HG03457 (cell line): ENCODE results near the gene JUP.
A peak's percentile ranks its signal among the peaks of the same experiment; 100 is the strongest.
"Not testable (repeated sequence)": the region's sequence is repeated elsewhere in the genome, so short reads cannot be mapped to it uniquely, and the experiment has no call there.

ENCODE experiments used
- ATAC-seq: cut with Tn5 transposase; IDR thresholded peaks from one replicate; pipeline ENCODE4 v1.9.1; 2021; ENCODE audit warnings: moderate number of reproducible peaks; ENCODE audit not compliant: unreplicated experiment

The JUP gene

DNA sequence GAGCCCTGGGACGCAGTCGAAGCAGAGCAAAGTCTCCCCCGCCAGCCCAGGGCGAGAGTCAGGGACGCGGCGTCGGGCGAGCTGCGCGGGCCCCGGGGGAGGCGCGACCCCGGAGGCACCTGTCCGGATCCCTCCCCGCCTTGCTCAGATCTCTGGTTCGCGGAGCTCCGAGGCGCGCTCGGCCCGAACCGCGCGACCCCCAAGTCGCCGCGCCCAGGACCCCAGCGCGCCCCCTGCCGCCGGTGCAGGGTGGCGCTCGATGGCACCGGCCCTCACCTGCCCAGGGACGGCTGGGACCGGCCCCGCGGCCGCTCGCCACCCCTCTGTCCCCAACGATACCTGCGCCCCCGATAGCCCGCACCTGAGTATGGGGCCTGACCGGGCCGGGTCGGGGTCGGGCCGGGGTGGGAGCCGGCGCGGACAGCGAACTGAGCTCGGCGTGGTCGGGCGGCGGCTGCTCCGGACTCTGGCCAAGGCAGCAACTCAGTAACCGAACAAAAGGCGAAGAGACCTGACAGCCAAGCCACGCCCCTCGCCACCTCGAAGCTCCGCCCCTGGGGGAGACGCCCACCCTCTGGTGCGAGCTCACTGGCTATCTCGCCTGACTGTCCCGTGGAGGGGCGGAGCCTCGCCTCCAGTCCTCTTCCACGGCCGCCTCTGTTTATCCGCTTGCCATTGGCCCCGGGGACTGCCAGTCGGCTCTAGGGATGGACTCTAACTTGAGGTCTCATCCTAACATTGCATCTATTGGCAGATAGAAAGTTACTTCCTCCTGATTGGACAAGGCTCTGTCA lies at the start of gene JUP:
Gene JUP (minus strand): TSS at position 485 of the 794 bp plus-strand sequence. CDS start 14,857 bp downstream, outside the sequence.
- ATAC-seq = no peak

DNA sequence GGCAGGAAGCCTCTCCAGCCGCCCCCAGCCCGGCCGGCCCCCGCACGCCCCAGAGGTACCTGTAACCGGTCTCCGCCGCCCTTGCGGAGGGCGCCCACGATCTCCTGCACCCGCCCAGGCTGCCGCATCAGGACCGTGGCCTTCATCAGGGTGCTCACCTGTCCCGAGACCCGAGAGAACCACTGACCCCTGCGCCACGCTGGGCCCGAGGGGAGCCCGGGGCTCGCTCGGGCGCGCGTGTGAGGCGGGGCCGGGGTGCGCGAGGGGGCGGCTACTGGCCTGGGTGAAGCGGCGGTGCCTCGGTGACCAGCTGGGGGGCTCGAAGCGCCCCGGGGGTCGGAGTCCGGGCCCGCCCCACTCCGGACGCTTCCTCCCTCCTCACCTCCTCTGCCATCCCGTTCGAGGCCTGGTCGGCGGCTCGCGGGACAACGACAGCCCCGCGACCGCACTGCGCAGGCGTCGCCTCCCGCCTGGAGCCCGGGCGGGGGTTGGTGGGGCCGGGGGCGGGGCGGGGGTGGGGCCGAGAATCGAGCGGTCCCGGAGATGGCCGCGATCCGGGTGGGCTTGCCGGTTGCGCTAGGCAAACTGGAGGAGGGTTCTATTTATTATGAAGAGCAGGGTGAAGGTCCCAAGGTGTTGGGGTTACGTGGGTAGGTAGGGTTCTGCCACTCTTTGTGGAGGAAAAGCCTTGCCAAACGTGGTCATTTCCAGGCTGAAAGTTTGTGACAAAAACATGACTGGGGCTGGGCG lies 49.5 kb upstream of the JUP start, which contains the start of gene NT5C3B:
Gene NT5C3B (minus strand): TSS at position 433 of the 750 bp plus-strand sequence. CDS start 39 bp downstream, at position 394.
- ATAC-seq = no peak

DNA sequence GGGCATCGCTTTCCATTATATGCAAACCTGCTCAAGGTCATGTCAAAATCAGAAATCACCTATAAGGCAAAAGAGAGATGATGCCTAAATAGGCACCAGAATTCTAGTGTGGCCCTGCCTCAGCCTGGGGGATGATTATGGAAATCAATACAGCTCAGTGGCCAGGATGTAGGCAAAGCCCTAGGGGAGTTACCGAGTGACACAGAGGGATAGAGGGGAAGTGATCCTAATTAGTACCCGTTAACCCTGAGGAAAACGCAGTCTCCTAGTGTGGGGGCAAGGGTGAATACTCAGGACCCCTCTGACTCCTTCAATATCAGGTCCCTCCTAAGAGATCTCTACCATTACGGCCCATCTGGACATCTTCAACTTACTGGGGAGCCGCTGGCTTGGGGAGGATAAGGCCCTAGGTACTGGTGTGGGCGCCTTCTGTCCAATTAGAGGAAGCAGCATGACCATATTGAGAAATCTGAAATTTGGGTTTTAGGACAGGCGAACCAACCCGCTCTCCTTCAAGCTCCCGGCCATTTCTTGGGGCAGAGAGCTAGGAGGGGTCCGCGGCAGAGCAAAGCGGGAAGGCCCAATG lies 48.8 kb upstream of the JUP start:
- no peak for ATAC-seq

DNA sequence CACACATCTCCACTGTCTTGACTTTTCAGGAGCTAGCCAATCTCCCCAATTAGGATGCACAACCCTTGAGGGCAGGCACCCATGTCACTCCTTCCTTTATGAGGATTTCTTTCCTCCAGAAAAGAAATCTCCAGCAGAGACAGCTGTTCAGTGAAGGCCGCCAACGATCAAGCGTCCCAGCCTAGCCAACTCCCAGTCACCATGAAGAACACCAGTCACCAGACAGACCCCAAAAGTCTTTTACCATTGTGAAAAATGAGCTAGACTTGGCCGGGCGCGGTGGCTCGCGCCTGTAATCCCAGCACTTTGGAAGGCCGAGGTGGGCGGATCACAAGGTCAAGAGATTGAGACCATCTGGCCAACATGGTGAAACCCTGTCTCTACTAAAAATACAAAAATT lies 43.5 kb upstream of the JUP start:
- ATAC-seq = not testable (repeated sequence)

DNA sequence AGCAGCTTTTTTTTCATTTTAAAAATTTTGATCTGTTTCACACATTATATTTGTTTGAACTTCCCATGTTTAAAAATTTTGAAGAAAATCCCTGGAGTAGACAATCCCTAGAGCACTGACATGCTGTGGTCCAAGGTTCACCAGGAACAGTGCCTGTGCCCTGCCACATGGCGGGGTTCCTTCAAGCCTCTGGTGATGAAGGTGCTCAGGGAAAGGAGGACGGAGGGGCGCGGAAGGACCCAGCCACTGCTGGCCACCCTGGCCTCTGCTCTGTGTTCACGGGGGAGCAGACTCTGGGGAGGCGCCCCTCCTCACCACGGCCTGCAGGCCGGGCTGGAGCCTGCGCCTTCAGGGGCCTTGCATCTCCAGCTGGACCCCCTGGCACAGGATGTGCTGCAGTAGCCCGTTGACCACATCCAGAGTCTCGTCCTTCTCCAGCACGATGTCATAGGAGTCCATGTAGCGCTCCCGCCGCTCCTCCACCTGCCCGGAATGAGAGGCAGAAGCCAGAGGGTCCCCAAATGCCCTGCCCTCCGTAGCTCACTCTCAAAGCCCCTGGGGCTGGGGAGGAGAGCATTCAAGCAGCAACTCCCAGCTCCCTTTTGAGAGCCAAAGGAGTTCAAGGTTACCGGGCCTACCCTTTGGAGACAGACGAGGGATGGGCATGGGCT lies 38.8 kb upstream of the JUP start:
- no peak for ATAC-seq

DNA sequence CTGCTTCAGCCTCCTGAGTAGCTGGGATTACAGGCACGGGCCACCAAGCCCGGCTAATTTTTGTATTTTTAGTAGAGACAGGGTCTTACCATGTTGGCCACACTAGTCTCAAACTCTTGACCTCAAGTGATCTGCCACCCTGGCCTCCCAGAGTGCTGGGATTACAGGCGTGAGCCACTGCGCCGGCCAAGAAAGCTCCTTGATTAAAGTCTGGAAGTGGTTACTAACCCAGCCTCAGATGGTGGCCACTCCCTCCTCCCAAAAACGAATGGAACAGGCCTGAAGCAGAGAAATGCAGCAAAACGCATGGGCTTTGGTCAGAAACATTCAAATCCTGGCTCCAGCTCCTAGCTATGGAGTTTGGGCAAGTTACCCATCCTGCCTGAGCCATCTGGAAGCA lies 37.6 kb upstream of the JUP start:
- no peak for ATAC-seq

DNA sequence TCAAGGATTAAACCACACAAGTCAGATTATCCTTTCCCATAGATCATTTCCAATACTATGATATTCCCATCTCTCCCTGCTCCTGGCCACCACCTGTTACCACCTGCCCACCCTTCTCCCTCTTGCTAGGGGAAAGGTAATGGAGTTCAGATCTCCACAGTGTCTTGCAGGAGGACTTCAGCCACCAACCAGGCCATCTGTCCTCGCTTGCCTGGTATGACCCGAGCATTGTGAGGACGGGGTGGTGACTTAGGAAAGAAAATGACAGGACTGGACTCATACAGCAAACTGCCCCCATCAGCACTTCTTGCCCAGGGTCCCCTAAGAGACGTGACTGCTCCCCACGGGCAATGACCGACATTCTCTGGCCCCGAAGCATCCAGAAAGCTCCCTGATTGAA lies 37.1 kb upstream of the JUP start:
- no peak for ATAC-seq

DNA sequence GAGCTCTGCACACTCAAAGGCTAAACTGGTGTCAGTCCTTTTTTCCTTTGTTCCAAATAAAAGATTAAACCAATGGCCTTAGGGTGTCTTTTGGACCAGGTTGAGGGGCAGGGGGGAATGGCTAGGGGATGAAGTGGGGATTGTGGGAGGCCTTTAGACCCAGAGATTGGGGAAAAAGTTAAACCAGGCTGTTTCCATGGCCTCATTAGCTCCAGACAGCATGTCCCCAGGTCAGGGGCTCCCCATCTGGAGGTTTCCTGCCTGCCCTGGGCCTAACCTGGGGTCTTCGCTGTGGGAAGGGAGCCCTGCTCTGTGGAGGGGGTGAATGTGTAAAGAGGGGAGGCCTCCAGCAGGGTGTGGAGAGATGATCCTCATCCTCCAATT lies 36.6 kb upstream of the JUP start:
- no peak for ATAC-seq

DNA sequence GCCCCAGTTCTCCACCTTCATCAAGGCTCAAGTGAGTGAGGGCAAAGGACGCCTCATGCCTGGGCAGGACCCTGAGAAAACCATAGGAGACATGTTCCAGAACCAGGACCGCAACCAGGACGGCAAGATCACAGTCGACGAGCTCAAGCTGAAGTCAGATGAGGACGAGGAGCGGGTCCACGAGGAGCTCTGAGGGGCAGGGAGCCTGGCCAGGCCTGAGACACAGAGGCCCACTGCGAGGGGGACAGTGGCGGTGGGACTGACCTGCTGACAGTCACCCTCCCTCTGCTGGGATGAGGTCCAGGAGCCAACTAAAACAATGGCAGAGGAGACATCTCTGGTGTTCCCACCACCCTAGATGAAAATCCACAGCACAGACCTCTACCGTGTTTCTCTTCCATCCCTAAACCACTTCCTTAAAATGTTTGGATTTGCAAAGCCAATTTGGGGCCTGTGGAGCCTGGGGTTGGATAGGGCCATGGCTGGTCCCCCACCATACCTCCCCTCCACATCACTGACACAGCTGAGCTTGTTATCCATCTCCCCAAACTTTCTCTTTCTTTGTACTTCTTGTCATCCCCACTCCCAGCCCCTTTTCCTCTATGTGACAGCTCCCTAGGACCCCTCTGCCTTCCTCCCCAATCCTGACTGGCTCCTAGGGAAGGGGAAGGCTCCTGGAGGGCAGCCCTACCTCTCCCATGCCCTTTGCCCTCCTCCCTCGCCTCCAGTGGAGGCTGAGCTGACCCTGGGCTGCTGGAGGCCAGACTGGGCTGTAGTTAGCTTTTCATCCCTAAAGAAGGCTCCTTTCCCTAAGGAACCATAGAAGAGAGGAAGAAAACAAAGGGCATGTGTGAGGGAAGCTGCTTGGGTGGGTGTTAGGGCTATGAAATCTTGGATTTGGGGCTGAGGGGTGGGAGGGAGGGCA lies 36.0 kb upstream of the JUP start:
- no peak for ATAC-seq

DNA sequence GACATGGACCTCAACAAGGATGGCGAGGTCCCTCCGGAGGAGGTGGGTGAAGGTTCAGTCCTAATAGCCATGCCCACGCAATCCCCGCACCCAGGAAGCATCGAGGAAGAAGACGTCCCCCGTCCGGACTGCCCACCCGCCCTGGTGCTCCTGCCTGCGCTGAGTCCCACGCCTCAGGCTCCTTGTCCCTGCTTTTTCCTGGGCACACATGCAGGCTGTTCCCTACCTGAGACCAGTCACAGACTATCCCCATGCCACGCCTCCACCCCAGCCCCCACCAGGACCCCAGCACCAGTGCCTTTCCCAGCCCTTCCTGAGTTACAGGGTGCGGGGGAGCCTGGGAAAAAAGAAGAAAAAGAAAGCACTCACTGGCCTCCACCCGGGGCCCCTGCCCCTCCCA lies 35.3 kb upstream of the JUP start:
- no peak for ATAC-seq

DNA sequence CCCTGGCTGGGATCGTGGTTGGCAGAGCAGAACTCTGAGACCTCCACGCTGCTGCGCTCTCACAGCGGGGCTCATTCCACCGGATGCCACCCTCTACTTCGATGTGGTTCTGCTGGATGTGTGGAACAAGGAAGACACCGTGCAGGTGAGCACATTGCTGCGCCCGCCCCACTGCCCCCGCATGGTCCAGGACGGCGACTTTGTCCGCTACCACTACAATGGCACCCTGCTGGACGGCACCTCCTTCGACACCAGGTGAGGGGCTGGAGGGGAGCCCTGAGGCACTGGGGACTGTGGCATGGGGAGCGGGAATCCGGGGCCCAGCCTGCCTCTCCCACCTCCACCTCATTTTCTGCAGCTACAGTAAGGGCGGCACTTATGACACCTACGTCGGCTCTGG lies 31.5 kb upstream of the JUP start:
- ATAC-seq = no peak

DNA sequence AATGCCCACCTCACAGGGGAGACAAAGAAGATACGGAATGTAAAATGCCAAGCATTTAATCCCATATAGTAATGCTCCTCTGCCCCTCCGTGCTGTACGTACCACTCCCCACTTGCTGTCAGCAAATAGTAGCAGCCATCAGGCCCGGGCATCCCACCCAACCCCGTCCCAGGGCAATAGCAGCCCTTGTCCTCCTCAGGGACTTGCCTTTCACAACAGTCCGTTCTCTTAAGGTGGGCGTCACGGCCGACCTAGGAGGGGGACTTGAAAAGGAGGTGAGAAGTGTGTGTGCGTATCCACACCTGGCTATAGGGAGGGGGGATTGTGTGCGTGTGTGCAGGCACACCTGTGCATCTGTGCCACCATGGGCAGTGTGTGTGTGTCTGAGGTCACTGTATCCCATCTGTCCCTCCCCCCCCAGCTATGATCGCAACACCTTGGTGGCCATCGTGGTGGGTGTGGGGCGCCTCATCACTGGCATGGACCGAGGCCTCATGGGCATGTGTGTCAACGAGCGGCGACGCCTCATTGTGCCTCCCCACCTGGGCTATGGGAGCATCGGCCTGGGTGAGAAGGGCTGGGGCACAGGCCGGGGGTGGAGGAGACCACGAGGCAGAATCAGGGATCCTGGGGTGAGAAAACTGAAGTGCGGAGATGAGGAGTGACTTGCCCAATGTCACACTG lies 30.3 kb upstream of the JUP start:
- ATAC-seq = no peak

DNA sequence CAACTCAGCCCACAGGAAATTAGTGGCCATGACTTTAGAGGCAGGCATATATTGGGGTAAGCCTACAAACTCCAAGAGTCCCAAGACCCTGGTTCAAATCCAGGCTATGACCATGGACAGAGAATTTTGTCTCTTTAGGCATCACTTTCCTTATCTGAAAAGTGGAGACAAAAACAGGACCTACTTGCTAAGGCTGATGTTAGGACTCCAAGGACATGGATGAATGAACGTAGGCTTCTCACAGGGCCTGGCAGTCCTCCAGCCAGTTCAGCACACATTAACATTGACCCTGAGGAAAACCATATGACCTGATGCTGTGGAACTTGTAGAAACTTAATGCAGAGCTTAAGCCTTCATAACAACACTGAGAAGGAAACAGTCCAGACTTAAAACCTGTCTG lies 27.7 kb upstream of the JUP start:
- ATAC-seq = no peak

DNA sequence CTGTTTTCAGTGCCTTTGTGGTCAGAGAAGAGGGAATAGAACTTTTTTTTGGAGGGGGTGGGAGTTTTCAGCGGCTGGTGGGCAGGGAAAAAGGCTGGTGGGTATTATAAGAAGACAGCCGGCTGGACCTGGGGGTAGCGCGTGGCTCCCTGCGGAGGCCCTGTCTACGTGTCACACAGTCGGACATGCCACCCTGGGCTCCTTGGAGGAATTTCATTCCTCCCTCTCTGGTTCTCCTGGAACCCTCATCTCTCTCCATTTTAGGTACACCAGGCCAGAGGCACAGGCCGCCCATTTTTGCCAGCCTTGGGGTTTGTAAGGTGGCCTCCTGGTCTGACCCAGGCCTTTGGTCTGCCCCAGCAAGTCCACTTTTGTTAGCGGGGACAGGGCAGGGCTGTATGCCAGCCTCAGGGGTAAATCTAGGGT lies 27.2 kb upstream of the JUP start:
- no peak for ATAC-seq

DNA sequence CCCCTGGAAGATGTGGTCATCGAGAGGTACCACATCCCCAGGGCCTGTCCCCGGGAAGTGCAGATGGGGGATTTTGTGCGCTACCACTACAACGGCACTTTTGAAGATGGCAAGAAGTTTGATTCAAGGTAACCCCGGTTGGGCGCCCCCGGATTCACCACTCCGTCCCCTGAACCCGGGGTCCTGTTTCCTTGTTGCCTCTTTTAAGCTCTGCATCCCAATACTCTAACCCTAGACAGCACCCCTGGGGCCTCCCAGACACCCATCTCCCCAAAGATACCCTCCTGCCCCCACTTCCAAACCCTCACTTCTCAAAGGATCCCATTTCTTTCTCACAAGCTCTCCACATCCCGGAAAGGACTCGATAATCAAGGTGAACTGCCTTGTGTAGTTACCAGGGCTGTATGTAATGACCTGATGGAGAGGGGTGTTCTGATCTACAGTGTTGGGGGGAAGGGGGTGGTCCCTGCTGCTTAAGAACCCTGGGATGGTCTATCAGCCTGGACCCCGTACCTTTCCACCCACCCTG lies 26.7 kb upstream of the JUP start:
- ATAC-seq = no peak

DNA sequence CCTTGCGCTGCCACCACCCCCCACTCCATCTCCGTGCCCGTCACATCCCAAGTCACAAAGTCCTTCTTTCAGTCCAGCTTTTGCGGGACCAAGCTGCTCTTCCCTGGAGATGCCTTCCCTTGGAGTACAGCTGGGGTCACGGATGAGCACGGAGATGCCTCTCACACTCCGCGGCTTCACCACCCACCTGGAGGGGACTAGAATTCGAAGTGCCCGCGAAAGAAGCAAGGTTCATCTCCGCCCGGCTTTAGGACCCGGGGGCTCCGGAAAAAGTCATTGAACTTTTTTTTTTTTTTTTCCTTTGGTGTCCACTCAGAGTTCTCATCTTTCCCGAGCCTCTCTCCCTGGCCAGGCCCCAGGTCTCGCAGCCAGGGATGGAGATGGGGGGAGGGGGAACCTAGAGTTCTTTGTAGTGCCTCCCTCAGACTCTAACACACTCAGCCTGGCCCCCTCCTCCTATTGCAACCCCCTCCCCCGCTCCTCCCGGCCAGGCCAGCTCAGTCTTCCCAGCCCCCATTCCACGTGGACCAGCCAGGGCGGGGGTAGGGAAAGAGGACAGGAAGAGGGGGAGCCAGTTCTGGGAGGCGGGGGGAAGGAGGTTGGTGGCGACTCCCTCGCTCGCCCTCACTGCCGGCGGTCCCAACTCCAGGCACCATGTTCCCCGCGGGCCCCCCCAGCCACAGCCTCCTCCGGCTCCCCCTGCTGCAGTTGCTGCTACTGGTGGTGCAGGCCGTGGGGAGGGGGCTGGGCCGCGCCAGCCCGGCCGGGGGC lies 26.1 kb upstream of the JUP start, which contains the start of gene FKBP10:
Gene FKBP10 (plus strand): TSS at position 624 of the 771 bp plus-strand sequence. CDS start 31 bp downstream, at position 655.
- no peak for ATAC-seq

DNA sequence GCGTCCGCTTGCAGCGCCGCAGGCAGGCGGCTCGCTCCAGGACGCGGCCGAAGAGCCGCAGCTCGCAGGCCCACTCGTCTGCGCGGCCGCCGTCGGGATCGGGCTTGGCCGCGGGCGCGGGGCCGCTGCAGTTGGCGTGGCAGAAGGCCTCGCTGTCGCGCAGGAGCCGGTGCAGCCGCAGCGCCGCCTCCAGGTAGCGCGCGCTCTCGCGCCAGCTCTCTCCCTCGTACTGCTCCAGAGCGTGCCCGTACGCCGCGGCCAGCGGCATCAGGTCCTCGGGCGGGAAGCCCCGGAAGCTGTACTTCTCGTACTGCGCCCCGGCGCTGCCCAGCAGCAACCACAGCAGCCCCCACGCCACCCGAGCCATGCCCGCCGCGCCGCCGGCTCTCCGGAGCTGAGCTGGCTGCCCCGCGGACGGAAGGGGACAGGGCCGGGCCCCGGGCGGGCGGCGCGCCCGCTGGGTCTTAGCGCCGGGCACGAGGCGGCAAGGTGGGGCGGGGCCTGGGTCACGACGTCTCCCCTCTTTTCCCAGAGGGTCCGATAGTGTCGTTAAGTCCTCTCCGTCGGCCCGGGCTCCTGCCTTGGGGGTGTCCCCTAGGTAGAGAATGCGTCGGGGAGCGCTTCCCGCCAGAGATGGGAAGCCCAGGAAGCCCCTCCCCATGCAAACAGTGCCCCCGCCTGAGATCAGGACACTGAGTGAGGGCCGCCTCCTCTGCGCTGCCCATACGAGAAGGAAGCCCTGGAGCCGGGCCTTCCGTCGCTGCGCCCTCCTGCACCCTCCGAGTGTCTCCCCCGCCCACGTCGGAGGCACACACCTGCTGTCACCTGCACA lies 25.3 kb upstream of the JUP start, which contains the start of gene P3H4:
Gene P3H4 (minus strand): TSS at position 401 of the 832 bp plus-strand sequence. CDS start 34 bp downstream, at position 367.
- ATAC-seq = peak; percentile 48
